AG09319 (cell line): ENCODE results near the gene PRCP.
"Not testable (repeated sequence)": the region's sequence is repeated elsewhere in the genome, so short reads cannot be mapped to it uniquely, and the experiment has no call there.

Experiments used
- DNase-seq: peaks from one replicate; pipeline ENCODE4 v3.0.0-alpha.2; 2010; ENCODE audit warnings: low read depth; ENCODE audit errors: extremely low read depth
- TF ChIP-seq, protein P1 (sequence below): IDR thresholded peaks from 2 replicates; pipeline ENCODE4 v1.5.1; 2011; ENCODE audit warnings: low read depth, mild to moderate bottlenecking, inconsistent platforms, low read length, moderate library complexity

The PRCP gene

DNA sequence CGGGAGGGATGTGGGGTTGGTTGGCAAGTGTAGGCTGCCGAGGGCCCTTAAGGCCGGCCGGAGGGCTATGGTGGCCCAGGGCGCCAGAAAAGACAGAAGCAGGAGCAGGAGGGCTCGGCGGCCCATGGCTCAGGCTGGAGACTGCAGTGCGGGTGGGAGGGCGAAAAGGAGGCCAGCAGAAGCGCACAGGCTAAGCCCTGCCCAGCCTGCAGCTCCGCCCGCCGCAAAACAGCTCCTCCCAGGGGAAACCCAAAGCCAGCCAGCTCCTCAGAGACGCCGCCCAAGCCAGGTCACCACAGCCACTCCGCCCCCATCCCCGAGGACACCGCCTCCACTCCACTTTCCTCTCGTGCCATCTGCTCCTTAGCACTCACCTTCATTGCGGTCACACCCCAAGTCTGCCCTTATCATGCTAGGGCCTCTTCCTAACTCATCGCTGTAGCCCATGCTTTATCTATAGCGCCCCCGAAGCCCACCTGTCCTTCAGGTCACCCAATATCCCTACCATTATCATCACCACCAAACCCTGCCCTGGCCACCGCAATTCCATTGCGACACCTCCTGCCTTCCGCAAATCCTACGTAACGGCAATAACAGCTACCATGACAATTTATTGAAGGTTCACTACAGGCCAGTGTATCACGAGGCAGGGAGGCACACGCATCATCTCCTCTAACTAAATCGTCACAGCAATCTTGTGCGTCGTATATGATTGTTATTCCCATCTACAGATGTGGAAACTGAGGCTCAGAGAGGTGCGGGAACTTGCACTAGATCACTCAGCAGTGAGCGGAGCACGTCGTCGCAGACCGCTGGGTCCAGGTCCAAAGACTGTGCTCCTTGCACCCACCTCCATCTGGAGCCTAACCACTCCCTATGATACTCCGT, at the start of gene PRCP:
TSS of gene PRCP (minus strand) at position 154 of the 888 bp plus-strand sequence. CDS start at position 126, 28 bp downstream.
- TF ChIP-seq, protein P1, sequence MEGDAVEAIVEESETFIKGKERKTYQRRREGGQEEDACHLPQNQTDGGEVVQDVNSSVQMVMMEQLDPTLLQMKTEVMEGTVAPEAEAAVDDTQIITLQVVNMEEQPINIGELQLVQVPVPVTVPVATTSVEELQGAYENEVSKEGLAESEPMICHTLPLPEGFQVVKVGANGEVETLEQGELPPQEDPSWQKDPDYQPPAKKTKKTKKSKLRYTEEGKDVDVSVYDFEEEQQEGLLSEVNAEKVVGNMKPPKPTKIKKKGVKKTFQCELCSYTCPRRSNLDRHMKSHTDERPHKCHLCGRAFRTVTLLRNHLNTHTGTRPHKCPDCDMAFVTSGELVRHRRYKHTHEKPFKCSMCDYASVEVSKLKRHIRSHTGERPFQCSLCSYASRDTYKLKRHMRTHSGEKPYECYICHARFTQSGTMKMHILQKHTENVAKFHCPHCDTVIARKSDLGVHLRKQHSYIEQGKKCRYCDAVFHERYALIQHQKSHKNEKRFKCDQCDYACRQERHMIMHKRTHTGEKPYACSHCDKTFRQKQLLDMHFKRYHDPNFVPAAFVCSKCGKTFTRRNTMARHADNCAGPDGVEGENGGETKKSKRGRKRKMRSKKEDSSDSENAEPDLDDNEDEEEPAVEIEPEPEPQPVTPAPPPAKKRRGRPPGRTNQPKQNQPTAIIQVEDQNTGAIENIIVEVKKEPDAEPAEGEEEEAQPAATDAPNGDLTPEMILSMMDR = no peak
- peak; percentile 71 for DNase-seq

GRCh38 chr11:82949352-82949751, 49.1 kb upstream of the PRCP start:
- TF ChIP-seq, protein P1 = no peak

DNA sequence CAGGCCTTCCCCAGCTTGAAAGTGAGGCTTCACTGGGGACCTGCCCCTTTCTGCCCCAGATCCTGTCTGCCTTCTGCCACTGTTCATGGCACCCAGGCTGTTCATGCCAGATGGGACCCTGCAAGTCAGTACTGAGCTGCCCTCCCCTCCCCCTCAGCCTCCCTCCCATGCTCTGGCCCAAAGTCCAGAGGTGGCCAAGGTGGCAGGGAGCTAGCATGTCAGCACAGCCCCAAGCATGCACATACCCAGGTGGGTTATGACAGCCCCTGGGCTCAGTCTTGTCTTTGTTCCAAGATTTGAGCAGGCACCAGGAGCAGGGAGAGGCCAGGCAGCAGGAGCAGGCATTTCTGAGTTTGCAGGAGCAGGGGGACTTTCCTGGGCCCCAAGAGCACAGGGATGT, 45.5 kb upstream of the PRCP start:
- TF ChIP-seq, protein P1 = no peak
- no peak for DNase-seq

More at GRCh38 chr11:82949352-82949751, 49.1 kb upstream of the PRCP start:
- no peak for DNase-seq

GRCh38 chr11:82945041-82945440, 44.8 kb upstream of the PRCP start:
- not testable (repeated sequence) for DNase-seq

DNA sequence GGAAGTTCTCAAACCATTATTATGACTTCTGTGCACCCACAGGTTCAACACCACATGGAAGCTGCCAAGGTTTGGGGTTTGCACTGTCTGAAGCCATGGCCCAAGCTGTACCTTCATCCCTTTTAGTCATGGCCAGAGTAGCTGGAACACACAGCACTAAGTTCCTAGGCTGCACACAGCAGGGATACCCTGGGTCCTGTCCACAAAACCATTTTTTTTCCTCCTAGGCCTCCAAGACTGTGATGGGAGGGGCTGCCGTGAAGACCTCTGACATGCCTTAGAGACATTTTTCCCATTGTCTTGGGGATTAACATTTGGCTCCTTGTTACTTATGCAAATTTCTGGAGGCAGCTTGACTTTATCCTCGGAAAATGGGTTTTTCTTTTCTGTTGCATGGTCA, 44.0 kb upstream of the PRCP start:
- TF ChIP-seq, protein P1 = no peak
- DNase-seq = no peak

DNA sequence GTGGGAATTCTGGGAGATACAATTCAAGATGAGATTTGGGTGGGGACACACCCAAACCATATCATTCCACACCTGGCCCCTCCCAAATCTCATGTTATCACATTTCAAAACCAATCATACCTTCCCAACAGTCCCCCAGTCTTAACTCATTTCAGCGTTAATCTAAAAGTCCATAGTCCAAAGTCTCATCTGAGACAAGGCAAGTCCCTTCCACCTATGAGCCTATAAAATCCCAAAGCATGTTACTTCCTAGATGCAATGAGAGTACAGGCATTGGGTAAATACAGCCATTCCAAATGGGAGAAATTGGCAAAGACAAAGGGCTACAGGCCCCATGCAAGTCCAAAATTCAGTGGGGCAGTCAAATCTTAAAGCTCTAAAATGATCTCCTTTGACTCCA, 43.2 kb upstream of the PRCP start:
- DNase-seq = not testable (repeated sequence)

GRCh38 chr11:82942376-82942775, 42.1 kb upstream of the PRCP start:
- TF ChIP-seq, protein P1 = no peak
- no peak for DNase-seq

DNA sequence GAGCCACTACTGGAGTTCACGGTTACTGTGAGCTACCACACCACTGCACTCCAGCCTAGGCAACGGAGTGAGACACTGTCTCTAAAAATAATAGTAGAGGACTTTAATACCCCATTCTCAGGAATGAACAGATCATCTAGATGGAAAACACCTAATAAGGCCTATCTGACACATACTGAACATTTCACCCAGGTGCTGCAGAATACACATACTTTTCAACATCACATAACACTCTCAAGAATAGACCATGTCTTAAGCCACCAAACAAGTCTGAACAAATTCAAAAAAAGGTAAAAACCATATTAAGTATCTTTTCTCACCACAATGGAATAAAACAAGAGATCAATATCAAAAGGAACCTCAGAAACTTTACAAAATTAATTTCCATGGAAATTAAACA, 39.2 kb upstream of the PRCP start:
- DNase-seq = no peak
- TF ChIP-seq, protein P1 = no peak
